ENCODE results near the gene AVPI1.

- TF ChIP-seq CTCF (IDR thresholded peaks at IDR 0.05; ENCODE audit: low read length) (no peak), EZH2phosphoT487 (IDR thresholded peaks at IDR 0.05; ENCODE audit: low read length) (no peak), EZH2 (optimal IDR thresholded peaks at IDR 0.05; ENCODE audit: low read depth, low read length) (no peak)
Observed at GRCh38 chr10:97635577-97635976, 51.5 kb downstream of the AVPI1 start.
